Stimulated activated CD8-positive, alpha-beta memory T cell treated with anti-CD3 and anti-CD28 coated beads, Interleukin-4, amount 100 ng/mL, for 48 hours (primary cell): ENCODE measurements around the gene NAALAD2.
"Not testable (repeated sequence)": the region's sequence is repeated elsewhere in the genome, so short reads cannot be mapped to it uniquely, and the experiment has no call there.

Experiments used
- DNase-seq: peaks from one replicate; pipeline ENCODE4 v3.0.0-alpha.2; 2020

NAALAD2 gene

DNA sequence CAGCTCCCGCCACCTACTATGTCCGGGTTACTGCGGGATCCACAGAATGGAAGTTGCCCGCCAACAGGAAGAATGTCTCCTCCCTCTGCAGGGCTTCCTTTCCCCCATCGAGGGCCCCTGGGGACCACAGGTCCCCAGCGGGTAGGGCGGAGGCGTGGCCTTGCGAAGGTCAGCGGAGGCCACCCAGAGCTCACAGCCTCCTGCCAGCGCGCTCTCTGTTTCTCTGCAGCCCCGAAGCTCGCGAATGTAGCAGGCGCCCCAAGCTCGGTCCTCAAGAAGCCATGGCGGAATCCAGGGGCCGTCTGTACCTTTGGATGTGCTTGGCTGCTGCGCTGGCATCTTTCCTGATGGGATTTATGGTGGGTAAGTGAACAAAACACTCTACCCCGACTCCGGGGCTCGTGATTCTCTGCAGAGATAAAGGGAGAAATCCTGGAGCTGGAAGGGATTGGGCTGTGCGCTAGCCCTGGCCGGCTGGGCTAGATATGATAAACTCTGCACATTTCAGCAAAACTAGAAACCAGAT is at the start of gene NAALAD2:
TSS of gene NAALAD2 (plus strand) at position 186 of the 526 bp plus-strand sequence. CDS start at position 282, 96 bp downstream.
- DNase-seq, result no peak

DNA sequence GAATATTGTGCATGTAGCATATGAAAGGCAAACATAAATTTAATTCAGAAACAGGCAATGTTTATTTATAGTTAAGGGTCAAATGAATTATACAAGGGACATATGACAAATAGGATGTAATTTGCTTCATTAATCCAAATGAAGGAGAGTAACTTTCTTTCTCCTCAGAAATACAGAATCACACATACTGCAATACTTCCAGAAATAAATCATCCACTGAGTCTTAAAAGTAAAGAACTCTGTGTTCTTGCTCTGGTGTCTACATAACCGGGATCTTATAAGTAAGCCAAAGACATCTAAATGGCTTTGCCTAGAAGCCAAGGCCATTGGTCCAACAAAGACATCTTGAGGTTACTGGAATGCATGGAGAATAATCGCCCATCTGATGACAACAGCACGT is 48.8 kb upstream of the NAALAD2 start, which contains the start of gene UBTFL1:
TSS of gene UBTFL1 (plus strand) at position 301 of the 400 bp plus-strand sequence. CDS start at position 301, 0 bp downstream.
- DNase-seq, result not testable (repeated sequence)

DNA sequence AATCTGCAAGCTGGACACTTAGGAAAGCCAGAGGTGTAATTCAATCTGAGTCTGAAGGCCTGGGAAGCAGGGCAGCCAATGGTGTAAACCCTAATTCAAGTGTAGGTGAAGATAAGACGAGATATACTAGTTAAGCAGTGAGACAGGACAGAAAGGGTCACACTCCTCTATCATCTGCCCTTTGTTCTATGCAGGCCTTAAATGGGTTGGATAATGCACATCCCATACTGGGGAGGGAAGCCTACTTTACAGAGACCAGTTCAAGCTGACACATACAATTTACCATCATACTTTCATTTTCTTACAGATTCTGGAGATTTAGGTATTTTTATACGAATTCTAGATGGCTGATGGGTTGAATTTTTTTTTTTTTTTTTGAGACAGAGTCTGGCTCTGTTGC is 45.7 kb upstream of the NAALAD2 start:
- not testable (repeated sequence) for DNase-seq

DNA sequence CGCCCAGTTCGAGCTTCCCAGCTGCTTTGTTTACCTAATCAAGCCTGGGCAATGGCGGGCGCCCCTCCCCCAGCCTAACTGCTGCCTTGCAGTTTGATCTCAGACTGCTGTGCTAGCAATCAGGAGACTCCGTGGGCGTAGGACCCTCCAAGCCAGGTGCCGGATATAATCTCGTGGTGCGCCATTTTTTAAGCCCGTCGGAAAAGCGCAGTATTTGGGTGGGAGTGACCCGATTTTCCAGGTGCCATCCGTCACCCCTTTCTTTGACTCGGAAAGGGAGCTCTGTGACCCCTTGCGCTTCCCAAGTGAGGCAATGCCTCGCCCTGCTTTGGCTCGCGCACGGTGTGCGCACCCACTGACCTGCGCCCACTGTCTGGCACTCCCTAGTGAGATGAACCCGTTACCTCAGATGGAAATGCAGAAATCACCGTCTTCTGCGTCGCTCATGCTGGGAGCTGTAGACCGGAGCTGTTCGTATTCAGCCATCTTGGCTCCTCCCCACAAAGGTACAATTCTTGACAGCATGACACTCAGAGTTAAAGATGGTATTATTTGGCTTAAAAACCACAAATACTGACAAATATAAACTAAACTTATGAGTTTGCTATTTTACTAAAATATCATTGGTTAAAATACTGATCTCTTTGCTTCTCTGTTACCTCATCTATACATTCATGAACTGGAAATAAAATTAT is 39.1 kb upstream of the NAALAD2 start:
- not testable (repeated sequence) for DNase-seq

DNA sequence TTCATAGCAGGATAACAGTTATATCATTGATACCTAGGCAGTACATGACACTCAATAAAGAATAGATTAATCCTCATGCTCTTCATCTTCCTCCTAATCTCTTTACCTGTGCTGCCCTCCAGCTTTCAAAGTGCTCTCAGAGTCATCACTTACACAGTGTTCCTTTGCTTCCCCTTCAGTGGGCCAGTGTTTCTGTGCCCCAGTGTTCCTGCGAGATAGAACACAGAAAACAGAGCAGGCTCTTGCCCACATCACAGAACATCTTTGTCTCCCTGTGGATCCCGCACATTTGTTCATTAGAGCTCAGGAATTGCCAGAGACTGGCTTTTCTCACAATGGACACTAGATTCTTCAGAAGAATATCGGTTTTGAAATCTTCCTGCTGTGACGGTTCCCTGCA is 36.2 kb upstream of the NAALAD2 start:
- not testable (repeated sequence) for DNase-seq

DNA sequence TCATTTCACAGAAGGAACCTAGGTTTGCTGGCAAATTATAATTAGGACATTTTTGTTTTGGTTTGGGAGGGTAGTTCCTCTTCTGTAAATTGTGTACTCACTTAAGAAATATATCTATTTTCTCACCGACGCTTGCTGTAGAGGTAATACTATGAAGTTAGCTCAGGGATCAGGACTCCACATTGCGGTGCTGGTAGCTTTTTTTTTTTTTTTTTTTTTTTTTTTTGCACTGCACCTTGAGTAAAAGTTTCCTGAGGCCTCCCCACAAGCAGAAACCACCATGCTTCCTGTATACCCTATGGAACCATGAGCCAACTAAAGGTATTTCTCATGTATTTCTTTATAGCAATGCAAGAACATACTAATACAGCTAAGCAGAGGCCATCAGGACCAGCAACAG is 34.0 kb upstream of the NAALAD2 start:
- no peak for DNase-seq

DNA sequence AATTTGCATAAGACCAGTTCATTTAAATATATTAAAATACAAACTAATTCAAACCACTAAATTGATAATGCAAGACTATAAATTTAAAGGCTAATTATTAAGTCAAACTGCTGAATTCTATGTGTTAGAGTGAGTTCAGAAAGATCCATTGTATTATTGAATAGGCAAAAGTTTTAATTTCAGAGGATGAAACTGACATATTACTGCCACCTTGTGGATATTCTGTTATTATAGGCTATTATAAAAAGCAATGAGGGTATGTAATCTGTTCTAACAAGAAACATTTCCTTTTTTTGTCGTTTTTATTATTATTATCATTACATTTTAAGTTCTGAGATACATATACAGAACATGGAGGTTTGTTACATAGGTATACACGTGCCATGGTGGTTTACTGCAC is 20.9 kb upstream of the NAALAD2 start:
- DNase-seq, result no peak

DNA sequence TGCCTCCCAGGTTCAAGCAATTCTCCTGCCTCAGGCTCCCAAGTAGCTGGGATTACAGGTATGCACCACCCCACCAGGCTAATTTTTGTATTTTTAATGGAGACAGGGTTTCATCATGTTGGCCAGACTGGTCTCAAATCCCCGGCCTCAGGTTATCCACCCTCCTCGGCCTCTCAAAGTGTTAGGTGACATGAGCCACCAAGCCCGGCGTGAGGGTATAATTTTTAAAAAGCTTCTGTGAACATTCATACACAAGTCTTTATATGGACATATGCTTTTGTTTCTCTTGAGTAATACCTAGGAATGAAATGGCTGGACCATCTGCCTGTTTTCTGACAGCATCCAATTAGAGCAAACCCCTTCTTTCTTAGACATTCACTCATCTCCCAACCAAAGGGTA is 14.3 kb upstream of the NAALAD2 start:
- no peak for DNase-seq

DNA sequence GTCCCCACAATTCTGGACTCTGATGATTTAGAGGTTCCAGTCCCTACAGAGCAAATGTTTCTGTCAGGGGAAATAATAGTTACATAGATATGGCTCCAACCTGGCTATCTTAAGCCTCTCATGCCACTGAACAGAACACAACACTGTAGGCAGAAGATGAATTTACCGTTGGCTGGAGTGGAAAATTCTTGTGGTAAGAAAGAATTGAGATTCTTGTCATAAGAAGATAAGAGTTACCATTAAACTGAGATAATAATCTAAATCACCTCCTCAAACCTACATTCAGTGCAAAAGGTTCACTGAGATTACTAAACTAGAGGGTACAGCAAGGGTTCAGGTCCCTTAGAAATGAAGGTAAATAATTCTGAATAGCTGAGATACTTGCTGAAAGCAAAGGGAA is 10.1 kb upstream of the NAALAD2 start:
- no peak for DNase-seq

DNA sequence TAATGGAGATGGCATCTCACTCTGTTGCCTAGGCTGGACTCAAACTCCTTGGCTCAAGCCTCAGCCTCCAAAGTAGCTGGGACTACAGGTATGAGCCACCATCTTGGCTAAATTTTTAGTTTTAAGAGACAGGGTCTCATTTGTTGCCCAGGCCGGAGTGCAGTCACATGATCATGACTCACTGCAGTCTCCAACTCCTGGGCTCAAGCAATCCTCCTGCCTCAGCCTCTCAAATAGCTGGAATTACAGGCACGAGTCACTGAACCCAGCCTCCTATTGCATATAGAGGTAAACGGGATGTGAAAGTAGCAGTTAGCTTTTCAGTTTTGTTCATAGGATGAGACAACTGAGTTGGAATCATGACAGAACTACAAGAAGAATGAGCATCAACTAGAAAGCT is 9.5 kb upstream of the NAALAD2 start:
- no peak for DNase-seq

DNA sequence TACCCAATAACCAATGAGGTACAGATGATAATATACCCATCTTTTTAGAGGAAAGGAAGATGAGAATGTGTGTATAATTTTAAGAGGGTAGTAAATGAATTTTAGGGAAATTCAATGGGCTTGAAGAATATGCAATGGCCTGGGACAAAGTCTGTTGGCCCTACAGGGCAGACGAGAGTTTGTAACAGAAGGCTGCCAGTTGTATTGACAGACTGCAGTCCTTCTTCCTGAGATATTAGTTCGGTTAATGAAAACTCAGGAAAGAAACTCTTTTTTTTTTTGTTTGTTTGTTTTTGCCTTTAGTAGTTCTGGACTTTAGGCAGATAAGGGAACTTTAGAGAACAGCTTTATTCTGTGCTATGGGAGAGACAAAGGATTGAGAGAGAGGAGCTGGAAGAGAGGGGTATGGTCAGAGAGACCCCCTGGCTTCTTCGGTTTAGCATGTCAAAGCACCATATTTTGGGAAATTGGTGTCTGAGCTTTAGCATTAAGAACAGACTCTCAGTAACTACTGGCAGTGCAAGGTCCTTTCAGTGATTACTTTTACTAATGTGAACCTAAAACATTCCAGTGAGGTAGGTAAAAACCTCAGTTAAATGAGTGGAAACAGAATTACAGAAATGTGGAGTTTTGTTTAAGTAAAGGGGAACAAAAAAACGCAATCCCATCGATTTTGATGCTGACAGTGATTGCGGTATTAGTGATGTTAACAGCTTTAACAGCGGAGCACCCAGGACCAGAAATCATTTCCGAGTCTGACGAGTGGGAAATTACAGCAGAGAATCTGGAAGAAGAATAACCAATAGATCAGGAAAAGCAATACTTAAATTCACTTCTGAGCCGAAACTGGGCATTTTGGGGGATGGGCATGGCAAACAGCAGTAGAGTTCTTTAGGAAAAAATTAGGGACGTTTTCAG is 644 bp upstream of the NAALAD2 start:
- no peak for DNase-seq

DNA sequence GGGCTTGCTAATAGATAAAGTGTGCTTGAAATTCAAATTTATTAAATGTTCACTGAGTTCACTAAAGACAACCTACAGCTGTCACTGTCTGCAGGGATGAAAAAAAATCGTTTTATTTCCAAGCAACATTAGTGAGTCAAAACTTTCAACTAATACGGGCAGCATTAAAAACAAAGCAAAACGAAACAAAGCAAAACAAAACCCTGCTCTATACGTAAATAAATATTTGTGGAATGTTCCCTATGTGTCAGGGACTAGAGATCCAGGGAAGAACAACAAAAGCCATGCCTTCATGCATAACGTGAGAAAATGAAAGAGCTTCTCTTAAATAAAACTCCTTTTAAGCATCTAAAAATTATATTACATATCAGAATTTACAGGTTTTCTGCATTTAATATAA is 553 bp downstream of the NAALAD2 start:
- no peak for DNase-seq

DNA sequence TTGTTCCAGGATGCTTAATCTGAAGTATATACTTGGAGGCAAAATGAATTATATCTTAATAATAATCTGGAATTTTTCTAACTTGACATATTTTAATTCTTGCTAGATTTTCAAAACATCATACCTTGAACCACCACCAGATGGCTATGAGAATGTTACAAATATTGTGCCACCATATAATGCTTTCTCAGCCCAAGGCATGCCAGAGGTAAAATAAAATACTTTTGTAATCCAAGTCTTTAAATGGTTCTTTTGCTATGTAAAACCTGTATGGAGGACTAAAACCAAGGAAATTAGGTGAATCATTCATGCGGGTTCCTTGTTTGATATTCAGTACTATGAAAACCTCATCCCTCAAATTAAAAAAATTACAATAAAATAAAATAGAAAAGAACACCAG is 14.4 kb downstream of the NAALAD2 start:
- no peak for DNase-seq

DNA sequence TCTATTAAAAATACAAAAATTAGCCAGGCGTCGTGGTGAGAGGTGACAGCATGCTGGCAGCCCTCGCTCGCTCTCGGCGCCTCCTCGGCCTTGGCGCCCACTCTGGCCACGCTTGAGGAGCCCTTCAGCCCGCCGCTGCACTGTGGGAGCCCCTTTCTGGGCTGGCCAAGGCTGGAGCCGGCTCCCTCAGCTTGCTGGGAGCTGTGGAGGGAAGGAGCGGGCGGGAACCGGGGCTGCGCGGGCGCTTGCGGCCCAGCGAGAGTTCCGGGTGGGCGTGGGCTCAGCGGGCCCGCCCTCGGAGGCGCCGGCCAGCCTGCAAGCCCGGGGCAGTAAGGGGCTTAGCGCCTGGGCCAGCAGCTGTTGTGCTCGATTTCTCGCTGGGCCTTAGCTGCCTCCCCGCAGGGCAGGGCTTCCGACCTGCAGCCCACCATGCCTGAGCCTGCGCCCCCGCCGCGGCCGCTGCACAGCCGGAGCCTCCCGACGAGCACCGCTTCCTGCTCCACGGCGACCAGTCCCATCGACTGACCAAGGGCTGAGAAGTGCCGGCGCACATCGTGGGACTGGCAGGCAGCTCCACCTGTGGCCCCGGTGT is 32.6 kb downstream of the NAALAD2 start:
- not testable (repeated sequence) for DNase-seq

DNA sequence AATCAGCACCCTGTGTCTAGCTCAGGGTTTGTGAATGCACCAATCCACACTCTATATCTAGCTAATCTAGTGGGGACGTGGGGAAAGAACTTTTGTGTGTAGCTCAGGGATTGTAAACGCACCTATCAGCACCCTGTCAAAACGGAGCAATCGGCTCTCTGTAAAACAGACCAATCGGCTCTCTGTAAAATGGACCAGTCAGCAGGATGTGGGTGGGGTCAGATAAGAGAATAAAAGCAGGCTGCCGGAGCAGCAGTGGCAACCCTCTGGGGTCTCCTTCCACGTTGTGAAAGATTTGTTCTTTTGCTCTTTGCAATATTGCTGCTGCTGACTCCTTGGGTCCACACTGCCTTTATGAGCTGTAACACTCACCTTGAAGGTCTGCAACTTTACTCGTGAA is 33.2 kb downstream of the NAALAD2 start:
- not testable (repeated sequence) for DNase-seq

DNA sequence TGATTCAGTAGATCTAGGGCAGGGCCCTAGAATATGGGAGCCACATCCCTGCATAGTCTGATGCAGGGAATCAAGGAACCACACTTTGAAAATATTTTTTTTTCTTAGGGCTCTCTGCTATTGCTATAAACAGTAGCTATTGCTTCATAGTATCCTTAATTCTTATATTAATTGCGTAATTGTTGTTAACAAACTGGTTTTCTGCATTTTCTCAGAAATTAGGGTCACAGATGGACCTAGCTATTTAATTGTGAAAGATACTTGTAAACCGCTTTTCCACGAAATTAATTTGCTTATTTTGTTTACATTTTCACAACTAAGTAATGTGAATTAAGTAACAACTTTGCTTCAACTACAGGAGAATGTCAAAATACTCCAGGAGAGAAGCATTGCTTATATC is 34.1 kb downstream of the NAALAD2 start:
- DNase-seq, result no peak

DNA sequence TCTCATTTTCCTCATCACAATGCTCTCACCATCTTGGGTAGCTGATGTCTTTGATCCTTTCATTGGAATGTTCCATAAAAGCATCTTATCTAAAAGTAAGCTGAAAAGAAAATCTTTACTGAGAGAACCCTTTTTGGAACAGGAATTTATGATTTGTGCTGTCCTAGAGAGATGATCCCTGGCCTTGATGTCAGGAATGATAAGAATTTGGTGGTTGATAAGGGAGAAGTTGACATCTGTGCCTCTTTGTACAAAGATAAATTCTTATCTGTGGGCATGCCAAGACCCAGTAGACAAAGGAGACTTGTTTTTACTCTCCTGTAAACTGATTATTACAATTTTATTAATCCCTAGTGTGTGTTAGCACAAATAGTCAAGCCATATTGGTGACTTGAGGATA is 36.9 kb downstream of the NAALAD2 start:
- no peak for DNase-seq

DNA sequence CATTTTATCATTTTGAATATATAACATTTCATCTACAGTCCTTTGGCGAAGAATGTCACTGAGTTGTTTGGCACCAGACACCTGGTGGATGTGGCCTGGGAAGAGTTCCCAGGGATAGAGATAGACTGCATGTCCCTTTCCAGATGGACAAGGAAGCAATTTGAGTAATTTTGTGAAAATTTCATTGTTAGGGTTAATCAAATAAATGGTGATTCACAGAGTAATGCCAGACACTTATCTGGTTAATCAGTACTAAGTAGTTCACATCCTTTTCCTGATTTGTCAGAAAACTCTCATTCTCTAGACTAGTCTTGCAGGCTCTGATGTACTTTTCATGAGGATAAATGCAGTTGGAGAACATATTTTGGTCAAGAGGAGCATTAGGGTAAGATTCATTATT is 41.6 kb downstream of the NAALAD2 start:
- no peak for DNase-seq

DNA sequence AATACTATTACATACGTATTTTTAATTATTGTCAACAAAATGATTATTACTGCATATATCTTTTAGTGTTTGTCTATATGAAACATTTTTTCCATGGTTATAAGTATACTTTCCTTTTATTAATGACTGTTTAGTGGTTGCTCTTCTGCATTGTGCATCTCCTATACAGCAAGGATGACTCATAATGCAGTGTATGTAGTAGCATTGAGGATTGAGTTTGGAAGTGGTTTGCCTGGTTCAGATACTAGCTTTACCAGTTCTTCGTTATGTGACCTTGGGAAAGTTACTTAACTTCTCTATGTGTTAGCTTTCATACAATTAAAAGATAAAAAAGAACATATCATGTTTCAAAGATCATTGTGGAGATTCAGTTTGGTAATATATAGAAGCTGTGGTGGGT is 44.3 kb downstream of the NAALAD2 start:
- no peak for DNase-seq

DNA sequence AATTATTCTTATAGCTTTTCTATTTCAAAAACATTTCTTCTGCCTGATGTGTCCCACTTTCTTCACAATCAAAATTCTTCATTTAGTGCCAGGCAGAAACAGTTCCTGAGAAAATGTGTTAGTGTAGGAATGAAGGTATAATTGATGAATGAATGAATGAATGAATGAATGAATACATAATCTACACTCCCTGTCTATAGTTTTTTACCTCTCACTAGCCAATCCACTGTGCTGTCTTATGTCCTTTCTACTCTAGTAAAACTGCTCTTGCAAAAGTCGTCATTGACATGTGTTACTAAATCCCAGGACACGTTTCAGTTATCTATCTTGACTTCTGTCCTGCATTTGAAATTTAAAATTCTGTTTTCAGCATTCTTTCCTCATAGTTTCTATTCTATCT is 45.5 kb downstream of the NAALAD2 start:
- no peak for DNase-seq

DNA sequence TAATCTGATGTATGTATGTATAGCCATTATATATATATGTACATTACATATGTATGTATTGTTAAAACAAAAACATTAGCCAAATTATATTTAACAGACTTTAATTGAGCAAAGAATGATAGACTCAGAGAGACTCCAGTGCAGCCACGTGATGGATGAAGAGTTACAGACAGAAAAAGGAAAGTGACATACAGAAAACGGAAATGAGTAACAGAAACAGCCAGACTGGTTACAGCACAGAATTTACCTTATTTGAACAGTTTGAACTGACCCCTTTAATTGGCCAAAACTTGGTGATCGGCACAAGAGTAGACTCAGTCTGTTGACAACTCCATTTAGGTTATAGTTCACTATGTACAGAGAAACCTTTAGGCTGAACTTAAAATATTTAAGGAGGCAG is 53.4 kb downstream of the NAALAD2 start:
- no peak for DNase-seq

DNA sequence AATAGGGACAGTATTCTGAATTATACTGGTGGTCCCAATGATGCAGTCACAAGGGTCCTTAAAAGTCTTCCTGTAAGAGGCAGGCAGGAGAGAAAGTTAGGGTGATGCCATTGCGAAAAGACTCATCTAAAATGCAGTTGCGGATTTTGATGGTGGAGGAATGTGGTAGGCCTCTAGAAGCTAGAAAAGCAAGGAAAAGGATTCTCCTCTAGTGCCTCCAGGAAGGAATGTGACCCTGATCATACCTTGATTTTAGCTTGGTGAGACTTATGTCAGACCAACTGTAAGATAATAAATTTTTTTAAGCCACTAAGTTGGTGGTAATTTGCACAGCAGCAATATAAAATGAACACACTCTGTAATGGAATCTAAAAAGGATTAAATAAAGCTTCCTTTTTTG is 54.5 kb downstream of the NAALAD2 start:
- no peak for DNase-seq

DNA sequence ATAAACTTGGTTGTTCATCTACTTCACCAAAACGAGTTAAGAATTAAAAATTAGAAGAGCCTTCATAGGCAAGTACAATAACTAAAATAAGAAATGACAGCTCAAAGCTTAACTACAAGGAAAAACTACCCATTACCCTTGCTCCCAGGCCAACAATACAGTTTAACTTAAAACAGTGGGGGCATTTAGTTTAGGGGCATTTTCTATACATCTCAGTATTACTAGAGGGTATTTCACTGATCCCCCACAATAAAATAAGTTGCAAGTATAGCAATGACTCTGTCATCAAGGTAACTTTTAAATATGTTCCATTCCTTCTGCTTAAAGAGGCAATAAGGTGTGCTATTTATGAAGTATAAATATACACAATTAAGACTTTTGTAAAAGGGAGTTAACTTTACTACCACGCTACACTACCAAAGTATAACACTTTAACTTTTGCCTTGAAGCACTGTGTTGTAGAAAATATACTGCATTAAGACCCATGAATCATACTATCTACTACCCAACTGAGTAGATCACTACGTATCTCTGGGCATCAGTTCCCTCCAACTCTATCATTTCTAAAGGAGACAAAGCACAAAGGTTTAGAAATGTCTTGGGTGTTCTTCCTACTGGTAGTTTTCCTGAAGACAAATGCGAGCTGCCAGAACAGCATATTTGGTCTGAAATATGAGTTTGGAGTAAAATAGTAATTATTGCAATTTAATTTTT is 58.6 kb downstream of the NAALAD2 start:
- DNase-seq, result no peak
